Bronchial epithelial cell (primary cell): ENCODE data around the gene FCF1. TPM values are rescaled to one million over a fixed set of nuclear protein-coding genes. Genes with fewer than 3 reads are reported as not detected.
A peak's percentile ranks its signal among the peaks of the same experiment; 100 is the strongest.

Experiments used
- DNase-seq: peaks from one replicate; pipeline ENCODE4 v3.0.0-alpha.2; 2010; ENCODE audit warnings: low read depth
- FAIRE-seq: peaks from 2 replicates; lab custom pipeline; 2011; peaks lifted over from hg19 to GRCh38; lab: Jason Lieb, UNC
- H3K27me3 ChIP-seq: 2 replicates; pipeline ENCODE4 v1.5.1; 2011; ENCODE audit warnings: low read length; ENCODE audit not compliant: control insufficient read depth, insufficient read depth
- H3K36me3 ChIP-seq: 2 replicates; pipeline ENCODE4 v1.5.1; 2011; ENCODE audit warnings: low read length; ENCODE audit not compliant: control insufficient read depth, insufficient read depth
- H3K4me3 ChIP-seq: 2 replicates; pipeline ENCODE4 v1.5.1; 2011; ENCODE audit warnings: mild to moderate bottlenecking, low read depth, low read length, control low read depth
- total RNA-seq: library from RNA; depleted of rRNA; stranded (reverse); fragments of >200 nt; gene quantifications from 2 replicates; pipeline ENCODE4 v1.2.1, GENCODE V29; 2014
- TF ChIP-seq, protein P1 (sequence below): IDR thresholded peaks from 2 replicates; pipeline ENCODE4 v1.5.1; 2011; ENCODE audit warnings: mild to moderate bottlenecking, moderate library complexity, low read length, control low read depth, inconsistent platforms; ENCODE audit not compliant: insufficient read depth, severe bottlenecking

FCF1 gene, protein sequence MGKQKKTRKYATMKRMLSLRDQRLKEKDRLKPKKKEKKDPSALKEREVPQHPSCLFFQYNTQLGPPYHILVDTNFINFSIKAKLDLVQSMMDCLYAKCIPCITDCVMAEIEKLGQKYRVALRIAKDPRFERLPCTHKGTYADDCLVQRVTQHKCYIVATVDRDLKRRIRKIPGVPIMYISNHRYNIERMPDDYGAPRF
- total RNA-seq = 34.2 and 39.0 TPM in 2 replicates

GRCh38 chr14:74712499-74713394 lies at the start of gene FCF1, which contains the start of gene AREL1:
TSS of gene FCF1 (plus strand) at chr14:74713144. CDS start at chr14:74713198, 54 bp downstream.
TSS of gene AREL1 (minus strand) at chr14:74713080. CDS start at chr14:74685615, 27,465 bp downstream.
- Histone ChIP-seq H3K27me3 (no peaks in the 10 kb centered on the region), H3K4me3 (peak within 1 kb of the TSS; percentile 56), H3K36me3 (peaks cover 2% of the 10 kb centered on the region)
- TF ChIP-seq, protein P1, sequence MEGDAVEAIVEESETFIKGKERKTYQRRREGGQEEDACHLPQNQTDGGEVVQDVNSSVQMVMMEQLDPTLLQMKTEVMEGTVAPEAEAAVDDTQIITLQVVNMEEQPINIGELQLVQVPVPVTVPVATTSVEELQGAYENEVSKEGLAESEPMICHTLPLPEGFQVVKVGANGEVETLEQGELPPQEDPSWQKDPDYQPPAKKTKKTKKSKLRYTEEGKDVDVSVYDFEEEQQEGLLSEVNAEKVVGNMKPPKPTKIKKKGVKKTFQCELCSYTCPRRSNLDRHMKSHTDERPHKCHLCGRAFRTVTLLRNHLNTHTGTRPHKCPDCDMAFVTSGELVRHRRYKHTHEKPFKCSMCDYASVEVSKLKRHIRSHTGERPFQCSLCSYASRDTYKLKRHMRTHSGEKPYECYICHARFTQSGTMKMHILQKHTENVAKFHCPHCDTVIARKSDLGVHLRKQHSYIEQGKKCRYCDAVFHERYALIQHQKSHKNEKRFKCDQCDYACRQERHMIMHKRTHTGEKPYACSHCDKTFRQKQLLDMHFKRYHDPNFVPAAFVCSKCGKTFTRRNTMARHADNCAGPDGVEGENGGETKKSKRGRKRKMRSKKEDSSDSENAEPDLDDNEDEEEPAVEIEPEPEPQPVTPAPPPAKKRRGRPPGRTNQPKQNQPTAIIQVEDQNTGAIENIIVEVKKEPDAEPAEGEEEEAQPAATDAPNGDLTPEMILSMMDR = no peak
- DNase-seq = peak; percentile 84
- no peak for FAIRE-seq

- TF ChIP-seq, protein P1 = no peak
- H3K36me3 ChIP-seq = peaks cover 13% of the 10 kb centered on the region
- peak; percentile 13 for FAIRE-seq
These were observed 49.1 kb upstream of the FCF1 start for GRCh38 chr14:74663884-74664283.

DNA sequence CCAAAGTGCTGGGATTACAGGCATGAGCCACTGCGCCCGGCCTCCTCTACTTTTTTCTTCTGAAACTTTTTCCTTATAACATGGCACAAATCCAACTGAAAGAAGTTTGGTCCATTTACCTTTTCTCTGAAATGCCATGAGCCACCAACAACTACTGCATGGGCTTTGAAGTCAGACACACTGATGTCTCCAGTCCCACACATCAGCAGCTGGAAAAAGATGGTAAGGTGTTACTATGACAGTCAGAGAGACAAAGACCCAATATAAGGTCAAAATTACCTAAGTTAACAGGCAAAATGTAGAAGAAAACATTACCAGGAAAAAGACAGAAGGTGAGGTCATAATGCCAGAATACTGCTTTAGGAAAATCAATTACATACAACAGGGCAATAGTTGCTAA lies 48.2 kb upstream of the FCF1 start:
- H3K36me3 ChIP-seq = peaks cover 14% of the 10 kb centered on the region
- TF ChIP-seq, protein P1 = no peak
- no peaks in the 10 kb centered on the region for H3K27me3 ChIP-seq
- FAIRE-seq (no peak), DNase-seq (no peak)
- no peak overlapping the region for H3K4me3 ChIP-seq

More at GRCh38 chr14:74663884-74664283, 49.1 kb upstream of the FCF1 start:
- H3K4me3 ChIP-seq = no peak overlapping the region
- no peaks in the 10 kb centered on the region for H3K27me3 ChIP-seq
- DNase-seq = no peak

GRCh38 chr14:74667758-74668157 lies 45.2 kb upstream of the FCF1 start:
- Histone ChIP-seq H3K27me3 (no peaks in the 10 kb centered on the region), H3K36me3 (peaks cover 21% of the 10 kb centered on the region), H3K4me3 (no peak overlapping the region)
- DNase-seq = no peak
- TF ChIP-seq, protein P1 = no peak
- no peak for FAIRE-seq

DNA sequence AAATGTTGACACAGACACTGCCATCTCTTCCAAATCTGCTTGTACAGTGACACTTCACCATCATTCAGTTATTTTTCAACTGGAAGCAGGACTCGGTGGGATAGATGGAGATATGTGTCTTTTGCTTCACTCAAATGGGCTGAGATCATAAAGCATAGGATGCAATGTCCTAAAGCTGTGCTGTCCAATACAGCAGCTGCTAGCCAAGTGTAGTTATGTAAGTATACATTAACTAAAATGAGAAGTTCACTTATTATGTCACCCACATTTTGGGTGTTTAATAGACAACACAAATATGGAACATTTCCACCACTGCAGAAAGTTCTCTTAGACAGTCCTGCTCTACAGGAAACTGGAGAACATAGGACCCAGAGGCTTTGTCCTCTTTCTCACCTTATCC lies 43.7 kb upstream of the FCF1 start:
- no peak overlapping the region for H3K4me3 ChIP-seq
- no peak for FAIRE-seq
- TF ChIP-seq, protein P1 = no peak
- H3K27me3 ChIP-seq = no peaks in the 10 kb centered on the region
- DNase-seq = no peak
- peaks cover 20% of the 10 kb centered on the region for H3K36me3 ChIP-seq
